ENCODE measurements around the gene NDUFA11. TPM values are rescaled to one million over a fixed set of nuclear protein-coding genes. Genes with fewer than 3 reads are reported as not detected.

NDUFA11 gene
- total RNA-seq, 8 experiments from 2014 or later: 253 to 531 (median 343) TPM

- ATAC-seq (replicated peaks in 6 of 8): no peak
- H3K4me1 ChIP-seq (replicated peaks in 1 of 2): peaks cover 2 to 3% of the 10 kb centered on the region in 2 donors
- WGBS, 10 experiments: 81 to 100% (median 95%) methylated on average over 1 to 6 of the region's 8 CpGs; no CpG with 5 or more reads in 4 of the 10 experiments
- no peak overlapping the region for H3K4me3 ChIP-seq
- in situ Hi-C loops (cut with MboI; ENCODE audit: low pct_unique_long_range_greater_than_20kb in 2 of 9, low sequenced_read_pairs in 9 of 9, unreplicated experiment in 9 of 9): no loop called here
- no peak overlapping the region for H3K27ac ChIP-seq
Observed at GRCh38 chr19:5927441-5927821, 23.8 kb upstream of the NDUFA11 start.

DNA sequence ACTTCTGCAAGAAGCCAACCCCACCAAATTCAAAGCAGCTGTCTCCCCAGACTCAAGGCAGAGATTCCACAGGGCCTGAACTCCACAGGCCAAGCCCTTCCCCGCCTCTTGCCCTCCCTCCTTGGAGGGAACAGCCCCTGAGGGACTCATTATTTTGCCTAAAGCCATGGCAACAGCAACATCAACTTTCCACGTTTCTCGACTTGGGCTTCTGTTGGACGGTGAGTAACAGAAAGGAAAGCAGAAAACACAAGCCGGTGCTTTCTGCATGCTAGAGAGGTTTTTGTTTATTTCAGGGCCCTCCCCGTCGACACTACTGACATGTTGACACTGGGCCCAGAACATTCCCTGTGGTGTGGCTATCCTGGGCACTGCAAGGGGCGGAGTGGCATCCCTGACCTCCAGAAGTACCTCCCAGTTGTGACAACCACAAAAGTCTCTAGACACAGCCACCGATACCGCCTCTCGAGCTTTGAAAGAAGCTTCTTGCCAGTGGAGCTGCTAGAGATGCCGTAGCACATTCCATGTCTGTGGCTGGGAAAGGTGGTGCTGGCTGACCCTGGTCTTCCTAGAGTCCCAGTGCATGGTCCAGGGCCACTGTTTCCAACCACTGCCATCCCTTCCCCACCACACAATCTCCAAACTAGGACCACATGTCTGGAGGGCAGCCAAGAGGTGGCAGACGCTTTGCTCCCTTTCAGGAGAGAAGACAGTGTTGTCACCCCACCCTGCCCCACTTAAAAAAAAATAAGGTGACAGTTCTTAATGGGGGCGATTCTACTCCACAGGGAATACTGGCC, 23.3 kb upstream of the NDUFA11 start:
- H3K4me3 ChIP-seq: no peak overlapping the region
- in situ Hi-C loops (cut with MboI; ENCODE audit: low pct_unique_long_range_greater_than_20kb in 2 of 9, low sequenced_read_pairs in 9 of 9, unreplicated experiment in 9 of 9): no loop called here
- peak; percentile 15 to 94 (median 38) for ATAC-seq (replicated peaks in 6 of 8)
- H3K27ac ChIP-seq: no peak overlapping the region
- 18 to 100% (median 78%) methylated on average over 2 to 10 of the region's 14 CpGs; no CpG with 5 or more reads in 3 of the 10 experiments for WGBS, 10 experiments
- H3K4me1 ChIP-seq (replicated peaks in 1 of 2): peaks cover 2 to 3% of the 10 kb centered on the region in 2 donors

DNA sequence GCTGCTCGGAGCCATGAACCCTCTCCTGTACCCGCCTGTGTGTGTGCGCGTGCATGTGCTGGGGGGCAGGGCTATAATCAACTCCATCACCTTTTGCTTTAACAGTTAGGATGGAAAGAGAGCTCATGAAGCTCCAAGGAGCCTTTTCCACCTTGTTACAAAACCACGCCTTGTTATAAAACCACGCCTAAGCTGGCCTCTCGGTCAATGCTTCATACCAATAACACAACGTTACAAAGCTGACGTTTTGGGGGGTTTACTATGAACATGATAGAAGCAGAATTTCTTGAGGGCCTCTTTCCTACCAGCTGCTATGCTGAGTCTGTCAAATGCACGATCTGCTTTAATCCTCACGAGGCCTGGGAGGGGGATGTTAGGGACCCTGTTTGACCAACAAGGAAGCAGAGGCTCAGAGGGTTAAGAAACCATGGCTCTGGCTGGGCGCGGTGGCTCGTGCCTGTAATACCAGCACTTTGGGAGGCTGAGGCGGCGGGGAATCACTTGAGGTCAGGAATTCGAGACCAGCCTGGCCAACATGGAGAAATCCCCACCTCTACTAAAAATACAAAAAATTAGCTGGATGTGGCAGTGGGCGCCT, 22.3 kb upstream of the NDUFA11 start:
- in situ Hi-C loops (cut with MboI; ENCODE audit: low pct_unique_long_range_greater_than_20kb in 2 of 9, low sequenced_read_pairs in 9 of 9, unreplicated experiment in 9 of 9): no loop called here
- Histone ChIP-seq H3K27ac (no peak overlapping the region), H3K4me3 (no peak overlapping the region), H3K4me1 (replicated peaks in 1 of 2) (peaks cover 2 to 3% of the 10 kb centered on the region in 2 donors)
- WGBS, 10 experiments: 40 to 98% (median 93%) methylated on average over 2 to 13 of the region's 18 CpGs; no CpG with 5 or more reads in 3 of the 10 experiments
- no peak for ATAC-seq (replicated peaks in 6 of 8)

DNA sequence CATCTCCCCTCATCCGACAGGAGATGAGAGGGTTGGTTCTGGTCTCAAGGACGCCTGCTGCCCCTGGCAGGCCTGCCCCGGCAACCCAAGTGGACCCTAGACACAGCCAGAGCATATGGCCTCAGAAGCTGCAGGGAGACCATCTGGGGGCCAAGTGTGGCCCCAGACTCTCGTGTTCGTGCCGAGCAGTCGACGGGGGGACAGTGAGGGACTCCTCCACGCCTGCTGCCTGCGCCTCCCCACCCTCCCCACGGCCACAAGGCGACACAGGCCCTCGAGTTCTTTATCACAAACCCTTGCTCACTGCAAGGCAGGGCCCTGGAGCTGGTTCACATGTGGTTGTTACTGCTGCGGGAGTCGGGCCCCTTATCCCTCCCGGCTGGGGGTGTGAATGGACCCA, 19.8 kb upstream of the NDUFA11 start:
- in situ Hi-C loops (cut with MboI; ENCODE audit: low pct_unique_long_range_greater_than_20kb in 2 of 9, low sequenced_read_pairs in 9 of 9, unreplicated experiment in 9 of 9): no loop called here
- Histone ChIP-seq H3K27ac (no peak overlapping the region), H3K4me3 (no peak overlapping the region), H3K4me1 (replicated peaks in 1 of 2) (peaks cover 2 to 3% of the 10 kb centered on the region in 2 donors)
- WGBS, 10 experiments: 80 to 100% (median 92%) methylated on average over 1 to 9 of the region's 16 CpGs; no CpG with 5 or more reads in 4 of the 10 experiments
- ATAC-seq (replicated peaks in 6 of 8): no peak

DNA sequence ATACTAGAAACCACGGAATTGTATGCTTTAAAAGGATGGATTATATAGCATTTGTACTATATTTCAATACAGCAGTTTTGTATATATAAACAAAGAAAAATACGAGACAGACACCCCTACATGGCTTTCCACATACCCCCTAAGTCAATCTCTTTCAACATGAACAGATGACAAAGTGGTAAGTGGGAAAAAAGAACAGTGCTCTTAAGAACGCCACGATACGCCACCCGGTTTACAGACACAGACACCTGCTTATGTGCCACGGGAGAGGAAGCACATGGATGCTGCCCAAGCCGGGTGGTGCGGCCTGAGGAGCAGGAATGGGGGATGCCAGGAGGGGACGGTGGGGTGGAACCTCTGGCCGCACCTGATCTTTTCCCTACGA, 18.6 kb upstream of the NDUFA11 start:
- no peak overlapping the region for H3K27ac ChIP-seq
- no peak overlapping the region for H3K4me3 ChIP-seq
- in situ Hi-C loops (cut with MboI; ENCODE audit: low pct_unique_long_range_greater_than_20kb in 2 of 9, low sequenced_read_pairs in 9 of 9, unreplicated experiment in 9 of 9): no loop called here
- ATAC-seq (replicated peaks in 6 of 8): no peak
- 67 to 100% (median 96%) methylated on average over 1 to 5 of the region's 12 CpGs; no CpG with 5 or more reads in 4 of the 10 experiments for WGBS, 10 experiments
- peaks cover under 1% of the 10 kb centered on the region in 2 donors for H3K4me1 ChIP-seq (replicated peaks in 1 of 2)

GRCh38 chr19:5921516-5922160, 18.0 kb upstream of the NDUFA11 start:
- H3K4me3 ChIP-seq: no peak overlapping the region
- ATAC-seq (replicated peaks in 6 of 8): peak in 1 of 8 experiments; percentile 11
- in situ Hi-C loops (cut with MboI; ENCODE audit: low pct_unique_long_range_greater_than_20kb in 2 of 9, low sequenced_read_pairs in 9 of 9, unreplicated experiment in 9 of 9): no loop called here
- no peaks in the 10 kb centered on the region for H3K4me1 ChIP-seq (replicated peaks in 1 of 2)
- 80 to 93% (median 87%) methylated on average over 2 to 14 of the region's 21 CpGs; no CpG with 5 or more reads in 3 of the 10 experiments for WGBS, 10 experiments
- no peak overlapping the region for H3K27ac ChIP-seq

- H3K4me3 ChIP-seq: no peak overlapping the region
- in situ Hi-C loops (cut with MboI; ENCODE audit: low pct_unique_long_range_greater_than_20kb in 2 of 9, low sequenced_read_pairs in 9 of 9, unreplicated experiment in 9 of 9): no loop called here
- H3K4me1 ChIP-seq (replicated peaks in 1 of 2): peaks cover 0 to 14% of the 10 kb centered on the region in 2 donors
- no peak for ATAC-seq (replicated peaks in 6 of 8)
- 87 to 100% (median 96%) methylated on average over 1 to 4 of the region's 20 CpGs; no CpG with 5 or more reads in 7 of the 10 experiments for WGBS, 10 experiments
- H3K27ac ChIP-seq: no peak overlapping the region
Observed at GRCh38 chr19:5918463-5919079, 15.0 kb upstream of the NDUFA11 start.

DNA sequence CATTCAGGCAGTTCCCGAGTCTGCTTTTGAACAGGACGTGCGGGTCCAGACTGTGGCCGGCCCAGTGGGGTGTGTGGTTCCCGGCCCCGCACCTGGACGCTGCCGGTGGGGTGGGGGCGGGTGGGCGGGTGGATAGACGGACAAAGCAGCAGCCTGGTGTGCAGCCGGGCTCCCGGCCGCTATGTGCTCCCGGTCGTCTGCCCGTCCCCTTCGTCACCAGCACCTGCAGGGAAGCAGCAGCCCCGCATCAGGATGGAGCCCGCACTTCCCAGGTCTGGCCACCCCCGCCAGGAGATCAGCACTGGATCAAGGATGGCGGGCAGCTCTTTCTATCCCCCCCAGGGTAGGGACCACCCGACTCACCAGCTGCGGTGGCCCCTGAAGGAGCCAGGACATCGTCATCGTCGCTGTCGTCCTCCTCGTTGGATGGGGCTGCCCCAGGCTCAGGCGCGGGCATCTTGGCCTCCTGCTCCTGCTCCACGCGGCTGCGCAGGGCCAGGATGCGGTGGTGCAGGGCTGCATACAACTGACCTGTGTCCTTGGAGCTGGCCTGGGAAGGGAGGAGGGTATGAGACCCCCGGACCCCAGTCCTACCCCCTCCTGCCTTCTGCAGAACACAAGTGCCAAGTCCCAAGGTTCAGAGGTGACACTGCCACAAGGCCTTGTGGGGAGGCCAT, 14.0 kb upstream of the NDUFA11 start:
- peaks cover 0 to 14% of the 10 kb centered on the region in 2 donors for H3K4me1 ChIP-seq (replicated peaks in 1 of 2)
- WGBS, 10 experiments: 80 to 100% (median 100%) methylated on average over 1 to 2 of the region's 36 CpGs; no CpG with 5 or more reads in 7 of the 10 experiments
- no peak overlapping the region for H3K27ac ChIP-seq
- no peak for ATAC-seq (replicated peaks in 6 of 8)
- no peak overlapping the region for H3K4me3 ChIP-seq
- in situ Hi-C loops (cut with MboI; ENCODE audit: low pct_unique_long_range_greater_than_20kb in 2 of 9, low sequenced_read_pairs in 9 of 9, unreplicated experiment in 9 of 9): no loop called here

DNA sequence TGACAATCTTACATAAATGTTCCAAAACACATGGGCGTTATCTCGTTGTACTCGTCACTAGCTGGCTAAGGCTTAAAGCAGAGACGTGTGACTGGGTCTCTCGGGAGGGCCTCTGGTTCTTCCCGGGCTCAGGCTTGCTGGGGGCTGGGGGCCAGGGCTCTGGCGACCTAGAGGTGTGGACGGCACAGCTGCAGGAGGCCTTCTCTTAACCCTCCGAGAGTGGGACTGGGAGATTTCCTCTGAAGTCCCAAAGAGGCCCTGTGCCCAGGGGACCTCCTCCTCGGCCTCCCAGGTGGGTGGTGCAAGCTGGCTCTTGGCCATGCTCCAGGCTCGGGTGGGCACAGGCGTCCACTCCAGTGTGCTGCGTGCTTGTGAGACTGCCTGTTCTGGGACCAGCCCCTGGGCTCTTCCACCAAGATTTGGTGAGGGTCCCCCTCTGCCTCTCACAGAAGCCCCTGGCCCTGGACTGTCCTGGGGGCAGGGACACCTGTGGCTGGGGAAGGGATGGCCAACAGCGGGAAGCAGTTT, 12.7 kb upstream of the NDUFA11 start:
- Histone ChIP-seq H3K4me1 (replicated peaks in 1 of 2) (peaks cover 0 to 14% of the 10 kb centered on the region in 2 donors), H3K27ac (no peak overlapping the region), H3K4me3 (no peak overlapping the region)
- 15 to 100% (median 80%) methylated on average over 2 to 4 of the region's 14 CpGs; no CpG with 5 or more reads in 5 of the 10 experiments for WGBS, 10 experiments
- peak in 3 of 8 experiments; percentile 1 to 38 (median 24) for ATAC-seq (replicated peaks in 6 of 8)
- in situ Hi-C loops (cut with MboI; ENCODE audit: low pct_unique_long_range_greater_than_20kb in 2 of 9, low sequenced_read_pairs in 9 of 9, unreplicated experiment in 9 of 9): no loop called here

DNA sequence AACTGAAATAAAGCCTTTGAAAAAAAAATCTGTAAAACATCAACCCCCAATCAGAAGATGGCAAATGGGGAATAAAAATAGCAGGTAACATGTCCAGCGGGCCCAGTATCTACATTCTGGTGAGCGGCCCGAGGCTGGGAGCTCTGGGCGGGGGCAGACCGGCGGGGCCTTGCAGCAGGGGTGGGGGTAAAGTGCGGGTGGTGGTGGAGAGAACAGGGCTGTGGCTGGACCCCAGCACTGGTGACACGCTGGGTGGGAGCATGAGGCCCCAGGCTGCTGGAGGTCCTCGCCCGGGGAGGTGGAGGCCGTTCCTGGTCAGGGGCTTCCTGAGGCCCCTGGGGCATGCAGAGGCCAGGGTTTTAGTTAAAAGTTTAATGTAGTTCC, 12.2 kb upstream of the NDUFA11 start:
- Histone ChIP-seq H3K27ac (peak overlapping the region in 1 of 2 donors; percentile 43), H3K4me3 (no peak overlapping the region), H3K4me1 (replicated peaks in 1 of 2) (peaks cover under 1 to 14% of the 10 kb centered on the region in 2 donors)
- no CpG with 5 or more reads among the region's 11 CpGs for WGBS, 10 experiments
- in situ Hi-C loops (cut with MboI; ENCODE audit: low pct_unique_long_range_greater_than_20kb in 2 of 9, low sequenced_read_pairs in 9 of 9, unreplicated experiment in 9 of 9): no loop called here
- ATAC-seq (replicated peaks in 6 of 8): peak in 2 of 8 experiments; percentile 14 to 28

GRCh38 chr19:5914946-5915781, 11.6 kb upstream of the NDUFA11 start:
- ATAC-seq (replicated peaks in 6 of 8): peak in 5 of 8 experiments; percentile 74 to 84 (median 76)
- Histone ChIP-seq H3K4me1 (replicated peaks in 1 of 2) (peaks cover 4 to 19% of the 10 kb centered on the region in 2 donors), H3K4me3 (no peak overlapping the region), H3K27ac (peak overlapping the region in 1 of 2 donors; percentile 43)
- in situ Hi-C loops (cut with MboI; ENCODE audit: low pct_unique_long_range_greater_than_20kb in 2 of 9, low sequenced_read_pairs in 9 of 9, unreplicated experiment in 9 of 9): no loop called here
- 60% methylated on average over 1 of the region's 42 CpGs; no CpG with 5 or more reads in 9 of the 10 experiments for WGBS, 10 experiments

All from motor neuron (in vitro differentiated cells).